H1 (cell line): ENCODE measurements around the gene SORCS3. TPM values are rescaled to one million over a fixed set of nuclear protein-coding genes. Genes with fewer than 3 reads are reported as not detected.

Source experiments
- RXRA ChIP-seq: IDR thresholded peaks from 2 replicates; pipeline ENCODE4 v1.6.1; 2011; ENCODE audit warnings: low read depth, mild to moderate bottlenecking, low read length, moderate library complexity; ENCODE audit not compliant: insufficient read depth
- polyA plus RNA-seq, 7 experiments: library from polyadenylated mRNA; depleted of rRNA in 3 of 7; stranded (reverse) in 5 of 7; unstranded in 2 of 7; fragments of >200 nt in 5 of 7; fragments of 200-250 nt in 2 of 7; gene quantifications; 1 replicate in 5 of 7; 2 replicates in 1 of 7; 4 replicates in 1 of 7; pipeline versions ENCODE4 v1.2.1 to v1.2.3, GENCODE V29; 2011 to 2013; ENCODE audit warnings: missing spikeins in 2 of 7, mixed read lengths in 2 of 7
- total RNA-seq: library from RNA; stranded (reverse); fragmentation: NEBNext Ultra II Directional; extraction: Animal tissue kit (Norgen Biotek cat#: 25700); gene quantifications from 2 replicates; pipeline ENCODE4 v1.2.1, GENCODE V29; 2021

Gene SORCS3
- total and polyA plus RNA-seq, 2 of the 8 experiments (the other 6 are each of a cell fraction or from before 2014, with no cell fraction given) = 0.26 to 0.88 TPM

DNA sequence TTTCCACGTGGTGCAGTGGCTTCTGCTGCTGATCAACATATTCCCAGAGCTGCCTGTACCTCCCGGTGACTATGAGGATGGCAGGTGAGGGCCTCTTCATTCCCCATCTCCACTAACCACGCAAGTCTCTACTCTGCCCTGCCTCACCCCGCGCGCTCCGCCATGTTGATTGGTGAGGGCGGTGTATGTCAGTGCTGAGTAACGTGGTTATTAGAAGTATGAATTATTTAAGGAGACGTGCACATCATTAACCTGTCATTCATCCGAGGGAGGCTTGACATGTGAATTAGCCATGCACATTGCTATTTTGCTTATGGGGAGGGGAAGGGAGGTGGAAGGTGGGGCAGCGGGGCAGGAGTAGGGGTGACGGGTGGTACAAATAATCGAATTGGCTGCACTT lies 138.6 kb downstream of the SORCS3 start (continued):
- TF ChIP-seq RXRA = no peak
